WTC11 (cell line): ENCODE measurements around the gene TMEM62. TPM values are rescaled to one million over a fixed set of nuclear protein-coding genes. Genes with fewer than 3 reads are reported as not detected.

Experiments used
- ATAC-seq: fragments of 200-7000 bp; cut with Tn5 transposase; 2 replicates; pipeline ENCODE4 v1.10.0; 2021; ENCODE audit warnings: mild to moderate bottlenecking, moderate library complexity
- CTCF ChIA-PET: fragments of 300-600 bp; sonication (Branson Sonifier 250); formaldehyde crosslinking; loops from one replicate; lab custom pipeline; 2021; ENCODE audit warnings: antibody characterized with exemption; lab: Charles Lee
- POLR2A ChIA-PET: fragments of 350-600 bp; sonication (Branson Sonifier 250); formaldehyde crosslinking; loops from one replicate; lab custom pipeline; 2021; ENCODE audit warnings: antibody characterized with exemption; lab: Charles Lee
- DNase-seq: peaks from one replicate; pipeline ENCODE4 v3.0.0; 2021; ENCODE audit warnings: low spot score
- H3K27ac Mint-ChIP-seq: 2 replicates; pipeline ENCODE4 v1.8.0; 2021; ENCODE audit warnings: mixed read lengths
- H3K27me3 Mint-ChIP-seq: 2 replicates; pipeline ENCODE4 v1.8.0; 2021; ENCODE audit warnings: low read depth, mild to moderate bottlenecking, moderate library complexity, mixed read lengths
- H3K36me3 Mint-ChIP-seq: 2 replicates; pipeline ENCODE4 v1.8.0; 2021; ENCODE audit warnings: mixed read lengths
- H3K4me1 Mint-ChIP-seq: 2 replicates; pipeline ENCODE4 v1.8.0; 2022; ENCODE audit warnings: mixed read lengths
- H3K4me3 Mint-ChIP-seq: 2 replicates; pipeline ENCODE4 v1.8.0; 2021; ENCODE audit warnings: mild to moderate bottlenecking, moderate library complexity, mixed read lengths
- H3K9me3 Mint-ChIP-seq: 2 replicates; pipeline ENCODE4 v1.8.0; 2021; ENCODE audit warnings: mixed read lengths
- AFF4 ChIP-seq: sonication (generic); formaldehyde crosslinking; IDR thresholded peaks from 2 replicates; pipeline ENCODE4 v1.8.1; 2023; ENCODE audit warnings: mild to moderate bottlenecking, missing genetic modification reagents, borderline replicate concordance
- ATF6 ChIP-seq: sonication (generic); formaldehyde crosslinking; IDR thresholded peaks from 2 replicates; pipeline ENCODE4 v1.8.1; 2023; ENCODE audit warnings: mild to moderate bottlenecking, missing genetic modification reagents
- E2F4 ChIP-seq: sonication (generic); formaldehyde crosslinking; IDR thresholded peaks from 2 replicates; pipeline ENCODE4 v1.8.1; 2022; ENCODE audit warnings: low read depth, mild to moderate bottlenecking, moderate library complexity, missing genetic modification reagents, borderline replicate concordance
- ELF4 ChIP-seq: sonication (generic); formaldehyde crosslinking; IDR thresholded peaks from 2 replicates; pipeline ENCODE4 v1.8.1; 2022; ENCODE audit warnings: low read depth, mild to moderate bottlenecking, moderate library complexity, missing genetic modification reagents
- EMX1 ChIP-seq: fragments of 250-450 bp; sonication (Bioruptor Pico); IDR thresholded peaks from 2 replicates; pipeline ENCODE4 v1.8.0; 2021; ENCODE audit warnings: mild to moderate bottlenecking
- FOXP1 ChIP-seq: sonication (generic); formaldehyde crosslinking; IDR thresholded peaks from 2 replicates; pipeline ENCODE4 v1.8.0; 2022; ENCODE audit warnings: missing genetic modification reagents, mild to moderate bottlenecking, moderate library complexity, borderline replicate concordance
- GTF2I ChIP-seq: fragments of 250-450 bp; sonication (Bioruptor Pico); conservative IDR thresholded peaks from 2 replicates; pipeline ENCODE4 v1.4.0; 2021; ENCODE audit warnings: mild to moderate bottlenecking
- IRF1 ChIP-seq: sonication (generic); formaldehyde crosslinking; IDR thresholded peaks from 2 replicates; pipeline ENCODE4 v1.8.0; 2023; ENCODE audit warnings: missing genetic modification reagents
- KAT7 ChIP-seq: sonication (generic); formaldehyde crosslinking; IDR thresholded peaks from 2 replicates; pipeline ENCODE4 v1.8.1; 2023; ENCODE audit warnings: missing genetic modification reagents, mild to moderate bottlenecking, borderline replicate concordance
- MXD4 ChIP-seq: fragments of 250-450 bp; sonication (Bioruptor Pico); IDR thresholded peaks from 2 replicates; pipeline ENCODE4 v1.8.0; 2021; ENCODE audit warnings: mild to moderate bottlenecking, moderate library complexity, borderline replicate concordance
- NR1H2 ChIP-seq: sonication (generic); formaldehyde crosslinking; IDR thresholded peaks from 2 replicates; pipeline ENCODE4 v1.9.0; 2021; ENCODE audit warnings: mild to moderate bottlenecking, moderate library complexity, missing genetic modification reagents
- PREB ChIP-seq: sonication (generic); formaldehyde crosslinking; IDR thresholded peaks from 2 replicates; pipeline ENCODE4 v1.8.1; 2022; ENCODE audit warnings: mild to moderate bottlenecking, missing genetic modification reagents, moderate library complexity, borderline replicate concordance
- SMAD3 ChIP-seq: sonication (generic); formaldehyde crosslinking; IDR thresholded peaks from 2 replicates; pipeline ENCODE4 v1.8.0; 2022; ENCODE audit warnings: missing genetic modification reagents, mild to moderate bottlenecking, borderline replicate concordance
- TP53 ChIP-seq: sonication (generic); formaldehyde crosslinking; IDR thresholded peaks from 2 replicates; pipeline ENCODE4 v1.8.1; 2023; ENCODE audit warnings: mild to moderate bottlenecking, missing genetic modification reagents
- ZMAT4 ChIP-seq: fragments of 250-450 bp; sonication (Bioruptor Pico); IDR thresholded peaks from 2 replicates; pipeline ENCODE4 v1.9.0; 2021; ENCODE audit warnings: mild to moderate bottlenecking
- ZNF219 ChIP-seq: sonication (generic); formaldehyde crosslinking; IDR thresholded peaks from 2 replicates; pipeline ENCODE4 v1.8.0; 2023; ENCODE audit warnings: missing genetic modification reagents, mild to moderate bottlenecking, borderline replicate concordance
- ZNF396 ChIP-seq: fragments of 250-450 bp; sonication (Bioruptor Pico); IDR thresholded peaks from 2 replicates; pipeline ENCODE4 v1.8.0; 2021; ENCODE audit warnings: mild to moderate bottlenecking, moderate library complexity, borderline replicate concordance
- ZNF425 ChIP-seq: fragments of 250-450 bp; sonication (Bioruptor Pico); conservative IDR thresholded peaks from 2 replicates; pipeline ENCODE4 v1.9.0; 2021; ENCODE audit warnings: mild to moderate bottlenecking
- total RNA-seq: library from RNA; stranded (reverse); gene quantifications from 3 replicates; pipeline ENCODE4 v1.2.3, GENCODE V29; 2021

Gene TMEM62
- total RNA-seq, 1 experiment from 2014 or later: 5.6 TPM

- TF ChIP-seq E2F4 (CRISPR knock-in tag) (no peak), EMX1 (CRISPR knock-in tag) (no peak)
Measured at GRCh38 chr15:43210172-43210745, 76.9 kb downstream of the TMEM62 start (continued).

- Mint-ChIP-seq H3K27ac (no peak overlapping the region), H3K36me3 (no peaks in the 10 kb centered on the region), H3K4me1 (peaks cover 13% of the 10 kb centered on the region), H3K9me3 (no peaks in the 10 kb centered on the region)
- no peak for ATAC-seq
- POLR2A ChIA-PET: interaction anchor here (0.8 kb wide), 1 partner anchor 8 kb away, joined by 3 read pairs; no protein-coding TSS in a partner anchor
- DNase-seq: no peak
- TF ChIP-seq PREB (CRISPR knock-in tag) (no peak), ZNF425 (CRISPR knock-in tag) (no peak), ELF4 (CRISPR knock-in tag) (no peak), ATF6 (CRISPR knock-in tag) (no peak), ZNF396 (CRISPR knock-in tag) (no peak), NR1H2 (no peak), SMAD3 (no peak), IRF1 (CRISPR knock-in tag) (no peak), ZNF219 (CRISPR knock-in tag) (no peak), FOXP1 (CRISPR knock-in tag) (no peak), AFF4 (CRISPR knock-in tag) (no peak), KAT7 (CRISPR knock-in tag) (no peak), ZMAT4 (CRISPR knock-in tag) (no peak), MXD4 (CRISPR knock-in tag) (no peak), GTF2I (CRISPR knock-in tag) (no peak), TP53 (CRISPR knock-in tag) (no peak)
- TF ChIP-seq, all 79 proteins: peak for 0
- CTCF ChIA-PET: interaction anchor here (0.9 to 6.4 kb wide), 5 partner anchors 8 to 75 kb away, joined by 4 to 84 read pairs (median 5); no protein-coding TSS in a partner anchor
- Mint-ChIP-seq H3K4me3 (no peak overlapping the region), H3K27me3 (no peaks in the 10 kb centered on the region)
Measured at GRCh38 chr15:43210807-43211206, 77.4 kb downstream of the TMEM62 start.
